T follicular helper cell (primary cell): ENCODE results near the gene OSCP1.
A peak's percentile ranks its signal among the peaks of the same experiment; 100 is the strongest.

Experiments
- DNase-seq: peaks from one replicate; pipeline ENCODE4 v3.0.0-alpha.2; 2020; ENCODE audit warnings: low read depth

OSCP1 gene

GRCh38 chr1:36382669-36383068 is 67.6 kb downstream of the OSCP1 start:
- no peak for DNase-seq

GRCh38 chr1:36382231-36382630 is 68.0 kb downstream of the OSCP1 start:
- no peak for DNase-seq

GRCh38 chr1:36381405-36381804 is 68.8 kb downstream of the OSCP1 start:
- DNase-seq: no peak

- no peak for DNase-seq
Observed at GRCh38 chr1:36380782-36381181, 69.5 kb downstream of the OSCP1 start.

- no peak for DNase-seq
Observed at GRCh38 chr1:36380143-36380619, 70.1 kb downstream of the OSCP1 start.

- DNase-seq: no peak
Observed at GRCh38 chr1:36377791-36378492, 72.3 kb downstream of the OSCP1 start.

- no peak for DNase-seq
Observed at GRCh38 chr1:36372617-36373016, 77.6 kb downstream of the OSCP1 start.

GRCh38 chr1:36369061-36369861 is 81.0 kb downstream of the OSCP1 start:
- DNase-seq: peak; percentile 79
